Karpas-422 (cell line): ENCODE measurements around the gene PLAAT4. TPM values are rescaled to one million over a fixed set of nuclear protein-coding genes. Genes with fewer than 3 reads are reported as not detected.
"Not testable (repeated sequence)": the region's sequence is repeated elsewhere in the genome, so short reads cannot be mapped to it uniquely, and the experiment has no call there.

Experiments used
- DNase-seq: peaks from one replicate; pipeline ENCODE4 v3.0.0-alpha.2; 2015
- H2AFZ ChIP-seq: fragments of 200-600 bp; sonication (generic); 2 replicates; pipeline ENCODE4 v1.6.1; 2014; ENCODE audit warnings: antibody characterized with exemption, low read length, mixed read lengths
- H3K27ac ChIP-seq: fragments of 200-600 bp; sonication (generic); 2 replicates; pipeline ENCODE4 v1.5.1; 2014; ENCODE audit warnings: mild to moderate bottlenecking, low read length, moderate library complexity
- H3K27me3 ChIP-seq: fragments of 200-600 bp; sonication (generic); 2 replicates; pipeline ENCODE4 v1.6.1; 2014; ENCODE audit warnings: low read length, mixed read lengths
- H3K36me3 ChIP-seq: fragments of 200-600 bp; sonication (generic); 2 replicates; pipeline ENCODE4 v1.6.1; 2014; ENCODE audit warnings: low read length, mixed read lengths; ENCODE audit not compliant: insufficient read depth
- H3K4me1 ChIP-seq: fragments of 200-600 bp; sonication (generic); 2 replicates; pipeline ENCODE4 v1.6.1; 2014; ENCODE audit warnings: mild to moderate bottlenecking, low read length, mixed read lengths
- H3K4me2 ChIP-seq: fragments of 200-600 bp; sonication (generic); 2 replicates; pipeline ENCODE4 v1.6.1; 2014; ENCODE audit warnings: low read length, low read depth, mild to moderate bottlenecking; ENCODE audit not compliant: poor library complexity, severe bottlenecking
- H3K4me3 ChIP-seq: fragments of 200-600 bp; sonication (generic); 2 replicates; pipeline ENCODE4 v1.5.1; 2014; ENCODE audit warnings: mild to moderate bottlenecking, antibody characterized with exemption, low read length, mixed read lengths
- H3K79me2 ChIP-seq: fragments of 200-600 bp; sonication (generic); 2 replicates; pipeline ENCODE4 v1.6.1; 2014; ENCODE audit warnings: mild to moderate bottlenecking, low read length, mixed read lengths
- H3K9ac ChIP-seq: fragments of 200-600 bp; sonication (generic); 2 replicates; pipeline ENCODE4 v1.6.0; 2014; ENCODE audit warnings: low read length
- H3K9me2 ChIP-seq: fragments of 200-600 bp; sonication (generic), shearing (Covaris generic); replicated peaks from 2 replicates; pipeline ENCODE4 v1.6.0; 2014; ENCODE audit warnings: mild to moderate bottlenecking, low read length, moderate library complexity; ENCODE audit not compliant: insufficient read depth
- H3K9me3 ChIP-seq: fragments of 300-700, 200-600 bp; sonication (generic); 2 replicates; pipeline ENCODE4 v1.6.1; 2014; ENCODE audit warnings: low read length, mixed read lengths
- H4K20me1 ChIP-seq: fragments of 200-600 bp; sonication (generic); 2 replicates; pipeline ENCODE4 v1.6.1; 2014; ENCODE audit warnings: mild to moderate bottlenecking, antibody characterized with exemption, low read length, low read depth; ENCODE audit not compliant: insufficient read depth
- total RNA-seq: library from RNA; depleted of rRNA; stranded (reverse); fragments of >200 nt; shearing (Covaris generic); gene quantifications from 2 replicates; pipeline ENCODE4 v1.2.3, GENCODE V29; 2014; ENCODE audit warnings: low replicate concordance

Gene PLAAT4
- total RNA-seq, 1 experiment from 2014 or later, result not detected

DNA sequence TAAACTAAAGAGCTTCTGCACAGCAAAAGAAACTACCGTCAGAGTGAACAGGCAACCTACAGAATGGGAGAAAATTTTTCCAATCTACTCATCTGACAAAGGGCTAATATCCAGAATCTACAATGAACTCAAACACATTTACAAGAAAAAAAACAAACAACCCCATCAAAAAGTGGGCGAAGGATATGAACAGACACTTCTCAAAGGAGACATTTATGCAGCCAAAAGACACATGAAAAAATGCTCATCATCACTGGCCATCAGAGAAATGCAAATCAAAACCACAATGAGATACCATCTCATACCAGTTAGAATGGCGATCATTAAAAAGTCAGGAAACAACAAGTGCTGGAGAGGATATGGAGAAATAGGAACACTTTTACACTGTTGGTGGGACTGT lies 42.3 kb downstream of the PLAAT4 start:
- not testable (repeated sequence) for H3K36me3 ChIP-seq, H3K4me1 ChIP-seq, H2AFZ ChIP-seq, H3K27ac ChIP-seq, H3K27me3 ChIP-seq, H3K4me2 ChIP-seq, H3K9me2 ChIP-seq, H3K4me3 ChIP-seq, H4K20me1 ChIP-seq, DNase-seq, H3K9me3 ChIP-seq, H3K9ac ChIP-seq, H3K79me2 ChIP-seq

DNA sequence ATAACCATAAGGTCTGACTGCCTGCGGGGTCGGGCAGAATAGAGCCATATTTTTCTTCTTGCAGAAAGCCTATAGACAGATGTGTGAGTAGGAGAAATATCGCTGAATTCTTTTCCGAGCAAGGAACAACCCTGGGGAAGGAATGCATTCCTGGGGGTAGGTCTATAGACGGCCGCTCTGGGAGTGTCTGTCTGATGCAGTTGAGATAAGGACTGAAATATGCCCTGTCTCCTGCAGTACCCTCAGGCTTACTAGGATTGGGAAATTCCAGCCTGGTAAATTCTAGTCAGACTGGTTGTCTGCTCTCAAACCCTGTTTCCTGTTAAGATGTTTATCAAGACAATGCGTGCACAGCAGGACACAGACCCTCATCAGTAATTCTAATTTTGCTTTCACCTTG lies 44.6 kb downstream of the PLAAT4 start:
- not testable (repeated sequence) for H3K27me3 ChIP-seq, H3K9me3 ChIP-seq, H3K79me2 ChIP-seq, H3K9ac ChIP-seq, H3K4me3 ChIP-seq, H3K9me2 ChIP-seq, DNase-seq, H3K36me3 ChIP-seq, H3K4me2 ChIP-seq, H2AFZ ChIP-seq, H3K27ac ChIP-seq, H3K4me1 ChIP-seq, H4K20me1 ChIP-seq

DNA sequence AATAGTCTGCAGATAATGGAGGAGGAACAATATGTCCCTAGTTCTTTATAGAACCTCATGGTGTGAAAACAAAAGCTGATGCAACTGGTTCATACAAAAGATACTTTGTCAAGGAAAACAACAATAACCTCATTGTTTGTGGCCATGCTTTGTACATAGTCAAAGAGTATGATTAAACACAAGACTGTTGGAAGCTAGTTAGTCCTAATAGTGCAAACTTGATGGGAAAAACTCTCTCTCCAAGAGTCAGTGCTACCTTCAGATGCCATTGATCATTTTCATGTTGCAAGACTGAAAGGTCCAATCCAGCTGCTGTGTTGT lies 46.7 kb downstream of the PLAAT4 start:
- Histone ChIP-seq H3K27me3 (0 out of 2 replicates have a peak, but pooled peaks cover 2% of the 10 kb centered on the region), H3K4me2 (no peak overlapping the region)

DNA sequence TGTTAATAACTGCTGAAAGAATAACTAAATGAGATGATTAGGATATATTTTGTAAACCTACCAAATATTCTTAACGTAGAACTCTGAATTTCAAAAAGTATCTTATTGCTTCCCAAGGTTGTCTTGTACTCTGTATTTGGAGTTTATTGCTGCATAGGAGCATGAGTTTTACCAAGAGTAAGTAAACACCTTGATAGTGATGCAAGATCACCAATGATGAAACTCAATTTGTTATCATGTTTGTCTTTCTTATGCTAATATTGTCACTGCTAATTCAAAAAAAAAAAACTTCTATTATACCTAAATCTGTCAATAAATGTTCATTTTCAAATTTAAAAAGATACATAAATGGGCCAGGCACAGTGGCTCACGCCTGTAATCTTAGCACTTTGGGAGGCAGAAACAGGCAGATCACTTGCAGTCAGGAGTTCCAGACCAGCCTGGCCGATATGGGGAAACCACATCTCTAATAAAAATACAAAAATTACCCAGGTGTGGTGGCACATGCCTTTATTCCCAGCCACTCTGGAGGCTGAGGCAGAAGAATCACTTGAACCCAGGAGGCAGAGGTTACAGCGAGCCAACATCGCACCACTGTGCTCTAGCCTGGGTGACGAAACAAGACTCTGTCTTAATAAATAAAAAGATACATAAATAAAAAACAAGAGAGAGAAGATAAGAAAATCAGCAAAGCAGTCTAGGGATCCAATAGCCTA lies 50.0 kb downstream of the PLAAT4 start:
- H3K4me2 ChIP-seq, result no peak overlapping the region
- no peak overlapping the region for H3K4me3 ChIP-seq
- peaks cover 3% of the 10 kb centered on the region; the same call in 1 of the 2 replicates for H3K9me3 ChIP-seq
- no peaks in the 10 kb centered on the region for H3K4me1 ChIP-seq
- no peaks in the 10 kb centered on the region for H4K20me1 ChIP-seq
- H2AFZ ChIP-seq, result no peak overlapping the region
- no peak overlapping the region for H3K27ac ChIP-seq
- no peaks in the 10 kb centered on the region for H3K9me2 ChIP-seq
- H3K27me3 ChIP-seq, result 0 out of 2 replicates have a peak, but pooled peaks cover 2% of the 10 kb centered on the region
- no peak for DNase-seq
- H3K36me3 ChIP-seq, result no peaks in the 10 kb centered on the region
- H3K79me2 ChIP-seq, result no peaks in the 10 kb centered on the region
- H3K9ac ChIP-seq, result no peak overlapping the region

More for the DNA sequence above, 46.7 kb downstream of the PLAAT4 start:
- H3K9me2 ChIP-seq, result no peaks in the 10 kb centered on the region
- H3K79me2 ChIP-seq, result no peaks in the 10 kb centered on the region
- H3K36me3 ChIP-seq, result no peaks in the 10 kb centered on the region
- no peaks in the 10 kb centered on the region for H3K4me1 ChIP-seq
- no peak for DNase-seq
- H4K20me1 ChIP-seq, result no peaks in the 10 kb centered on the region
- H3K9me3 ChIP-seq, result peaks cover 3% of the 10 kb centered on the region; the same call in 1 of the 2 replicates
- H3K9ac ChIP-seq, result no peak overlapping the region
- no peak overlapping the region for H2AFZ ChIP-seq
- no peak overlapping the region for H3K27ac ChIP-seq
- no peak overlapping the region for H3K4me3 ChIP-seq

DNA sequence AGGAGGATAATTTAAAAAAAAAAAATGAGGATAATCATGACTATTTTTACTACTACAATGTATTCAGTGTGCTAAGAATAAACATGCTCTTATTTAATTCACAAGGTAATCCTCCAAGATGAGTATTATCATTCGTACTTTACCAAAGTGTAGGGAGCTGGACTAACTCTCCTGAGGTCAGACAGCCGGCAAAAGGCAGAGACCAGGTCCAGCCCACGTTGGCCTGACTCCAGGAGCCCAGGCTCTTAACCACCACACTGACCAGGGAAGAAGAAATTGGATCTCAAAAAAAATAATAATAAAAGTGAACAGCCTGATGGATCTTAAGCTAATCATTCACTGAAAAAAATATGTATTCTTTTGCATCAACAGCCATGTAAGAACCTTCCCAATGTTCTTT lies 52.4 kb downstream of the PLAAT4 start:
- H3K4me3 ChIP-seq, result no peak overlapping the region
- H2AFZ ChIP-seq, result no peak overlapping the region
- no peaks in the 10 kb centered on the region for H3K79me2 ChIP-seq
- no peaks in the 10 kb centered on the region for H3K27me3 ChIP-seq
- H3K4me1 ChIP-seq, result no peaks in the 10 kb centered on the region
- no peaks in the 10 kb centered on the region for H3K9me3 ChIP-seq
- DNase-seq, result no peak
- no peaks in the 10 kb centered on the region for H3K36me3 ChIP-seq
- no peak overlapping the region for H3K27ac ChIP-seq
- no peaks in the 10 kb centered on the region for H3K9me2 ChIP-seq
- no peak overlapping the region for H3K9ac ChIP-seq
- no peak overlapping the region for H3K4me2 ChIP-seq
- H4K20me1 ChIP-seq, result no peaks in the 10 kb centered on the region

DNA sequence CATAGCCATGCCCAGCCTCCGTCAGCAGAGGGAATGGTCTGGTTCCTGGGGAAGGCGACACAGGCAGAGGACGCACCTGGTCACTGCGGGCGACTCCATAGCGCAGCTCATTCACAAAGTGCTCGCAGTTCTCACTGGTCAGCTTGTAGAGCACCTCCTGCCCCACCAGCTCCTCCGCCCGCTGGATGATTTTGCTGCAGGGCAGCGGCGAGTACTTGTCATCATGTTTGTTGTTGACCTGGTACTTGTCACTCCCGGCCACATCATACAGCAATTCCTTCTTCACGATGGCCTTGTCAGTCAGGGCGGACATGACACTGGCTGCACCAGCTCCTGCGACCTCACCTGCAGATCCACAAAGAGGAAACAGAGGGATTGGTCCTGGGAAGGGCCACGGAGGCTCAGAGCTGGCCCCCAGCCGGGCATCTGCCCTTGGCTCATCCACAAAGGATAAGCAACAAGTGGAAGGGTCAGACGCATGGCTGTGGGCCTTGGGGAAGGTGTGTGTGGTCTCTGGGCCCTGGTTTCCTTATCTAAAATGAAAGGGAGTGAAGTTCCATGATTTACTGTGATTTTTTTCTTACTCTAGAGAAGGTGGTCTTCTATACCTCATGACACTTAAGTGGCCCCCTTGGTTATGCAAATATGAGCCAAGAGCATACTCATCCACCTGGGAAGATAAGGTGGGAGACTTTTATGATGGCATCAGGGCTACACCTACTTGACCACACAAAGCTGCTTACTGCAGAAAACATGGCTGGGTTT lies 53.6 kb downstream of the PLAAT4 start:
- Histone ChIP-seq H3K27me3 (no peaks in the 10 kb centered on the region), H3K36me3 (no peaks in the 10 kb centered on the region), H3K4me2 (no peak overlapping the region), H3K4me1 (no peaks in the 10 kb centered on the region), H3K79me2 (no peaks in the 10 kb centered on the region), H3K9me2 (no peaks in the 10 kb centered on the region), H3K27ac (no peak overlapping the region), H3K9me3 (no peaks in the 10 kb centered on the region), H2AFZ (no peak overlapping the region), H3K9ac (no peak overlapping the region), H3K4me3 (no peak overlapping the region), H4K20me1 (no peaks in the 10 kb centered on the region)
- DNase-seq, result no peak

DNA sequence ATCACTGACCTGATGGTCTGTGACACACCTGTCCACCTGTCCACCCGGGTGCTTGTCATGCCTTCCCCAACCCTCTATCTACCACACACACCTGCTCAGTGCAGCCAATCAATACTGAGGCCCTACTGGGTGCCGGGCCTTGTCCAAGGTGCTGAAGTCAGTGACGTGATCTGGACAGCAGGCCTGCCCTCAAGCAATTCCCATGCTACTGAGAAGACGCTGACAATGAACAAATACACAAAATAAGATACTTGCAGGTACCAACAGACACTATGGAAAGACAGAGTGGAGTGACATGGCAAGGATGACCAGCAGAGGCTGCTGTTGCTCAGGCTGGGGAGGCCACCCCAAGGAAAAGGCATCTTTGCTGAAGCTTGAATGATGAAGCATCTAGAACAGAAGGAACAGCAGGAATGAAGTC lies 56.4 kb downstream of the PLAAT4 start:
- Histone ChIP-seq H3K27me3 (no peaks in the 10 kb centered on the region), H3K4me1 (no peaks in the 10 kb centered on the region), H3K9me3 (no peaks in the 10 kb centered on the region), H4K20me1 (no peaks in the 10 kb centered on the region), H3K79me2 (no peaks in the 10 kb centered on the region), H3K4me3 (no peak overlapping the region), H3K9ac (no peak overlapping the region), H3K36me3 (no peaks in the 10 kb centered on the region), H3K4me2 (no peak overlapping the region), H2AFZ (no peak overlapping the region), H3K9me2 (no peaks in the 10 kb centered on the region), H3K27ac (no peak overlapping the region)
- DNase-seq, result peak; percentile 62

DNA sequence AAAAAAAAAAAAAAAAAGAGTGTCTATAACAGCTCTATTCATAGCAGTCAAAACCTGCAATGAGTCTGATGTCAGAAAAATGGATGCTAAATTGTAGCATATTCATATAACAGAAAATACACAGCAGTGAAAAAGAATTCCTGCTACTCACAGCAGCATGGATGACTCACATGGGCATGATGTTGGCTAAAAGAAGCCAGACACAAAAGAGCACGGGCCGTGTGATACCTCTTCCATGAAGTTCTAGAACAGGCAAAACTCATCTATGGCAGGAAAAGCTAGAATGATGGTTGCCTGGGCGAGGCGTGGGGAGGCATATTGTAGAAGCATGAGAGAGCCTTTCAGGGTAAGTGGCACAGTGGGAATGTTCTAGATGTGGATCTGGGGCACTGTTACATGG lies 58.7 kb downstream of the PLAAT4 start:
- Histone ChIP-seq H3K9me3 (no peaks in the 10 kb centered on the region), H3K4me3 (no peak overlapping the region), H3K27me3 (no peaks in the 10 kb centered on the region), H3K27ac (no peak overlapping the region), H3K4me2 (no peak overlapping the region), H3K79me2 (no peaks in the 10 kb centered on the region), H3K36me3 (no peaks in the 10 kb centered on the region), H2AFZ (no peak overlapping the region), H4K20me1 (no peaks in the 10 kb centered on the region), H3K9ac (no peak overlapping the region), H3K4me1 (no peaks in the 10 kb centered on the region), H3K9me2 (no peaks in the 10 kb centered on the region)
- no peak for DNase-seq
